NOMO-1 treated with dmso at 0.1 percent for 144 hours (cell line): ENCODE measurements around the gene NCBP1.
"Not testable (repeated sequence)": the region's sequence is repeated elsewhere in the genome, so short reads cannot be mapped to it uniquely, and the experiment has no call there.

Experiments used
- DNase-seq: peaks from one replicate; lab custom pipeline; 2025; ENCODE audit not compliant: unreplicated experiment; lab: John Stamatoyannopoulos, UW

The NCBP1 gene

DNA sequence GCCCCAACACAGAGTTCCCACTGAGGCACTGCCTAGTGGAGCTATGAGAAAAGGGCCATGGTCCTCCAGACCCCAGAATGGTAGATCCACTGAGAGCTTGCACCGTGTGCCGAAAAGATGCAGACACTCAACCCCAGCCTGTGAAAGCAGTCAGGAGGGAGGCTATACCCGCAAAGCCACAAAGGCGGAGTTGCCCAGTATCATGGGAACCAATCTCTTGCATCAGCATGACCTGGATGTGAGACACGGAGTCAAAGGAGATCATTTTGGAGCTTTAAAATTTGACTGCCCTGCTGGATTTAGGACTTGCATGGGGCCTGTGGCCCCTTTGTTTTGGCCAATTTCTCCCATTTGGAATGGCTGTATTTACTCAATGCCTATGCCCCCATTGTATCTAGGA, 11.1 kb upstream of the NCBP1 start:
- not testable (repeated sequence) for DNase-seq

- DNase-seq, result no peak
Measured at GRCh38 chr9:97623946-97624345, 9.7 kb upstream of the NCBP1 start.

DNA sequence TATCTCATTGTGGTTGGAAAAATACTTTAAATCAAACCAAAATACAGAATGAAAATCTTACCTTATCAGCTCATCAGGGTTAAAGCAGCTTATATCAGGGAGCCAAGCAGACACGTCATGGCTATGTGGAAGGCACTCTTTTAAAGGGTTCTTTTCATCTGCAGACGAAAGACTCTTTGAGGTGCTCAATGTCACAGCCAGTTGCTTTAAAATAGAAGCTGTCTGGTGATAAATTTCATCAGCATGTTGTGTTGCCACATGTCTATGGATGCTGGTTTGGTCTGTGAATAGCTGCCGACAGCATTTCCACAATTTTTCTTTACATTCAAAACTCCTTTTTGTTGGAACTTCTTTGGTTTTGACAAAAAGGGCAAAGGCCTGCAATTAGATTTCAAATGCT, 8.0 kb upstream of the NCBP1 start:
- DNase-seq, result no peak

- no peak for DNase-seq
Measured at GRCh38 chr9:97627624-97628023, 6.0 kb upstream of the NCBP1 start.

DNA sequence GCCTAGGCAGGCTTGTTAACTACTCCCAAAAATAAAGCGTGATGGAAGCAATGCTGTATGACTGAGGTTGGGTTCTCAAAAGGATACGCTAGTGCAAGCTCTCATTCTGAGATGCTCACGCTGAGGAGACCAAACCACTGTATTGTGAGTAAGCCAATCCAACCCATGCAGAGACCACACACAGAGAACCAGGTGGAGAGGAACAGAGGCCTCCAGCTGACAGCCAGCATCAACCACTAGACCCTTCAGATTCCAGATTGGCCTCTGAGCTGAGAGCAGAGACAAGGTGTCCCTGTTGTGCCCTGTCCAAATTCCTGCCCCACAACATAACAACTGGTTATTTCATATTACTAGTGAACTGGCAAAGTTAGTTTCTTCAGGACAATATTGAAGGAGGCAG, 5.0 kb upstream of the NCBP1 start:
- DNase-seq, result no peak

DNA sequence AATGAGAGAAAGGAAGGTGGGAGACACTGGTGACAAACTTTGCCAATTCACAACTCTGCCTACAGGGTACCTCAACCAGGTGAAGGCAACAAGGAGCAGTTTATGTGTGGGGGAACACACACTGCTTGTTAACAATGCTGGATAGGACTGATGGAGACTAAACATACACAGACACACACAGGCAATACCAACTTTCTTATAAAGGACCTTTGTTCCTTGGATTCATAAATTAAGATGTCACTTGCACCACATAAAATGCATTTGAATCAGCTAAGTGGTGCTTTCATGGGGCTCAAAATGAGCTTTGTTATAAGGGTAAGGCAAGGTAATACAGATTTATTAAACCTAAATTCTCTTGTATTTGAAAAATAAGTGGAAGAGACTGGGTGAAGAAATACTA, 4.5 kb upstream of the NCBP1 start:
- no peak for DNase-seq

DNA sequence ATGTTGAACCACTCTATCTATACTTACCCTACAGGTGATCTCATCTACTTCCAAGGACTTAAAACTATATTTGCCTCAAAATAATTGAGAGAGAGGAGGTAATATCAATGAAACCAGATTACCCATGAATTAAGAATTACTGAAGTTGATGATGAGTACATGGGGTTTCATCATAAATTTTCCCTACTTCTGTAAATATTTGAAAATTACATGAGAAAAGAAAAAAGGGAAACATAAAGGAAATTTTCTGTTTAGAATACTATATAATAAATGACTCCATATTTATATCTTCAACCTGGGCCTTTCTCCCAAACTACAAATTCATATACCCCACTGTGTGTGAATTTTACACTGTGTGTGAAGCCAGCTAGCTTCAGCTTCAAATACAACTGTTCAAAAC, 3.0 kb upstream of the NCBP1 start:
- no peak for DNase-seq

GRCh38 chr9:97632248-97632984, 1.2 kb upstream of the NCBP1 start:
- DNase-seq, result peak; percentile 40

- no peak for DNase-seq
Measured at GRCh38 chr9:97633859-97634490, 354 bp downstream of the NCBP1 start.

DNA sequence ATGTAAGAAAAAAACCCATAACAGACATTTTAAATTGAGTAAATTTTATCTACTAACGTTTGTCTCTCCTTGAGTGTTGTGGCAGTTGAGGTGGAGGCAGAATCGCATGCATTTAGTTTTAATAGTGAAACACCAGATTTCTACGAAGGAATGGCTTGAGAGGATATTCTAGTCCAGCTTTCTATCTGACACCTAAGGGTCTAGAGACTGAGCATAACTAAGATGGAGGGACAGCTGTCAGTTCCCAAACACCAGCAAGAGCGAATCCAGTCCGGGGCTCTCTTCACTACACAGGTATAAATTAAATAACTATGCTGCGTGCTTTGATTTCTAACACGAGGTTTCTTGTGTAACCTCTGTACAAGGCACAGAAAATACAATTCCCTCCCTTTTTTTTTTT, 1.4 kb downstream of the NCBP1 start:
- DNase-seq, result no peak

- no peak for DNase-seq
Measured at GRCh38 chr9:97636903-97637302, 3.3 kb downstream of the NCBP1 start.

GRCh38 chr9:97638666-97639065, 5.0 kb downstream of the NCBP1 start:
- no peak for DNase-seq

- no peak for DNase-seq
Measured at GRCh38 chr9:97640325-97640724, 6.7 kb downstream of the NCBP1 start.

DNA sequence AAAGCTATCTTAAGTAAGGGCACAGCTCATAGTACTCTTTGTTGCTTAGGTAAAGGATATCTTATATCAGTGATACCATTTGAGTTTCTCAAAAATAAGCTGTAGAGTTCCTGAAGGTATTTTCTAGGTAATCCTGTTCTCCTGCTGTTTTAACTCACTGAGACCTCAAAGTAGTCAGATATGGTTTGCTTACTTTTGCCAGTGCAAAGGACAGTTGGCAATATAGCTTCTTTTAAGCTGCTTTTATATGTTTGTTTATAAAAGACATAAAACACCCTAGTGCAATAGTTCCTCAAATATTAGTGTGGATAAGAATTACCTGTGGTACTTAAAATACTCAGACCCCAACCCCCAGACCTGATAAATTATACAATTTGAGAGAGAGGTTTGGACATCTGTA, 12.1 kb downstream of the NCBP1 start:
- DNase-seq, result no peak

DNA sequence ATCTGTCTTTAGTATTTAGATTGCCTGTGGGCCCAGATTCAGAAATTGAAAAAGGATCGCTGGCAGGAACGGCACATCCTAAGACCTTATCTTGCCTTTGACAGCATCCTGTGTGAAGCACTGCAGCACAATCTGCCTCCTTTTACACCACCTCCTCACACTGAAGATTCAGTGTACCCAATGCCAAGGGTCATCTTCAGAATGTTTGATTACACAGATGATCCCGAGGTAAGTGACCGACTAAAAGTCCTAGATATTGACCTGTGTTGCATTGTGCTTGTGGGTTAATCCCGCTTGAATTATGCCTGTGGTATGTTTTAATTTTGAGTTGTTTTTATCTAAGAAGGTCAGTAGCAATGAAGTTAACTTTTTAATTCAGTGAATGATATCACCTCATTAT, 14.4 kb downstream of the NCBP1 start:
- no peak for DNase-seq

DNA sequence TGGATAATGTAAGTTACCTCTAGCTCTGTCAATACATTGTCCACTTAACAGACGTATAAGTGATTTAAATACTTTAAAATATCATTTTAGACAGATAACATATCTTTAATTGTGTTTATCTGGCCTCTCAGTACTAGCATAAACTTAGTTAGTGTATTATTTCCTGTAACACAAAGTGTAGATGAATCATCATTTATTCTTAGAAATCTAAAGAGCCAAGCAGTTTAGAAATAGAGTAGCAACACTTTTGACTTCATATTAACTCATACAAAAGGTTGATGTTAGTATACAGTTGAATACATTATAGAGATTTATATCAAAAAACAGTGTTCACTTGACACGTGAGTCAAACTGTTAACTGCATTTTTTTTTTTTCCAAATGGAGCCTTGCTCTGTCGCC, 18.0 kb downstream of the NCBP1 start:
- no peak for DNase-seq

- no peak for DNase-seq
Measured at GRCh38 chr9:97658707-97659106, 25.1 kb downstream of the NCBP1 start.

DNA sequence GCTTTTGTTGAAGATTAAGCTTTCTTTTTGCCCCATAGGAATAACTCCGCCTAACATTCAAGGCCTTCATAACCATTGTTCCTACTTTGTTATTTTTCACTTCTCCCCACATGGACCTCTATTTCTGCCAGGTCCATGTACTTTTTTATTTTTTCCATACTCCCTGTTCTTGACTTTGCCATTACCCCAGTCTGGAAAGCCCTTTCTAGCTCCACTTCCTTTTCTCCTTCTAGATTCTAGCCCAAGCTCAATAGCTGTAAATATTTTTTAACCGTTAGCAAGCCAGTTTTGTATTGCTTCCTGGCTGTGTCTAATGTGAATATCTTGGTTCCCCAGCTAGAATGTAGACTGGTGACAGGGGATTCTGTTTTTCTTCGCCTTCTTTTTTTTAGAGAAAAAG, 26.1 kb downstream of the NCBP1 start:
- no peak for DNase-seq

GRCh38 chr9:97660340-97660739, 26.7 kb downstream of the NCBP1 start:
- DNase-seq, result no peak

DNA sequence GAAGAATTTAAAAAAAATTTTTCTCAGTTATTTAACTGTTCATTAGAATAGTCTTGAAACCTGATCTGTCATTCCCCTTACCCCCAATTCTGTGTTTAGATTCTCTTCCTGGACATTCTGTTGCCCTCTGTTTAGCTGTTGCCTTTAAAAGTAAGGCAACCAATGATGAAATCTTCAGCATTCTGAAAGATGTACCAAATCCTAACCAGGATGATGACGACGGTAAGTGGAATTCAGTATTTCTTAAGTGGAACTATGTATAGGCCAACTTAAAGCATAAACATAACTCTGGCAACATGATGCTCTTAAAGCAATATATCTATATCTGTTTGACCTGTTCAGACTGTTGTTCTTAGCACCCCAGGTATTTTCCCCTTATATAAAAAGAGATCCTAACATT, 27.2 kb downstream of the NCBP1 start:
- DNase-seq, result no peak

GRCh38 chr9:97665742-97666141, 32.1 kb downstream of the NCBP1 start:
- no peak for DNase-seq

GRCh38 chr9:97666907-97667686, 33.5 kb downstream of the NCBP1 start:
- no peak for DNase-seq
